ENCODE results near the gene TGFB2.

Gene TGFB2

GRCh38 chr1:218330043-218330623 is 15.0 kb upstream of the TGFB2 start:
- in situ Hi-C loops (cut with HindIII; ENCODE audit: low sequenced_read_pairs): no loop called here

DNA sequence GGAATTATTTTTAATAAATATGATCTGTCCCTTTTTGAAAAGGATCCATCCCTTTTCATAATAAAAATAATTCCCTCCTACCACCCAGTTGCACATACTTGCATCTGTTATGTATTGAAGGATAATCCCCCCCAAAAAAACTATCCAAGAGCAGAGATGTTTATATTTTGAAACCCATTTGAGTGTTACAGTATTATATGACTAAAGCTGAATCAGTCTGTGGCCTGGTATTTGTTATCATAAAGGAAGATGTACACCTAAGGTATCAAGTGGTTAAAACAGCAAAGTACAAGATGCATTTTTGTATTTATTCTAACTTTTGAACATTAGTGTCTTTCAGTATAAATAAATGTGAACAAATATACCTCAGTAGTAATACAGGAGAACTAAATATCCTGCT is 12.7 kb upstream of the TGFB2 start:
- in situ Hi-C loops (cut with HindIII; ENCODE audit: low sequenced_read_pairs): no loop called here

GRCh38 chr1:218336328-218336727 is 8.8 kb upstream of the TGFB2 start:
- in situ Hi-C loops (cut with HindIII; ENCODE audit: low sequenced_read_pairs): no loop called here

DNA sequence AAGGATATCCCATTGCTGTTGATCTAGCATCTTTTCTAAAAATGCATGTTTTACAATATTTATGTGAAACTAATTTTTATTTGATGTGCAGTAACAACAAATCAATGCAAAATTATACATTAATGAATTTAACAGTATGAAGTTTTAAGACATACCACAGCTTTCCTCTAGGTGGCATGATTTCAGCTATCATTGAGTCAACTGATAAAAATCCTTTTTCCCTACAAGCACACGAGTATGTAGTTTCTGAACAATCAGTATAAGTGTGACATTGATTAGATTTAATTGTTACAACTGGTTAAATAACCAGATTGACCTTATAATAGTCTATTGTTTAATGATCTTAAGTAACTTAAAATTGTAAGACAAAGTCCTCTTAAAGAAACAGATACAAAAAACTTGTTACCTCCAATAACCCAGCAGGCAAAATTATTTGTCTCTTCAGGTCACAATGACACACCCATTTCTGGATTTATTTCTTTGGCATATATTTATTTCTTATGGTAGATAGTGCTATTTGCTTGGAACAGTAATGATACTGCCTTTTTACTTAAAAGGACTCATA is 5.8 kb upstream of the TGFB2 start:
- in situ Hi-C loops (cut with HindIII; ENCODE audit: low sequenced_read_pairs): no loop called here

DNA sequence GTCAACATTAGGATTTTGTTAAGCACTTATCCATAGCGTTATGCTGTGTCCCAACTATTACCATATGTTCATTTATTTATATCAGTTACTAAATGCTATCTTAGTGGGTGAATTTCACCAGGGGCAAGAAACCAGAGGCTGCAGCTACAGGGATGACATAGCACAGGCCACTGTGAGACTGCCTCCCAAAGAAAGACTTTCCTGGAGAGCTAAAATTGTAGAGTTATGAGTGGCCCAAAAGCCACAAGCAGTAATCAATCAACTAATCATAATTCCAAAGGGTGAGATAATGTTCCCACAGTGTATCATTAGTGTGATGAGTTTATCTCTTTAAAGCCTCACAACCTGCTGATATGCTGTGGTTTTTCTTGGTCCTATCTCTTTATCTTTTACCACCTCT is 3.8 kb upstream of the TGFB2 start:
- in situ Hi-C loops (cut with HindIII; ENCODE audit: low sequenced_read_pairs): no loop called here

GRCh38 chr1:218342091-218342490 is 3.0 kb upstream of the TGFB2 start:
- in situ Hi-C loops (cut with HindIII; ENCODE audit: low sequenced_read_pairs): no loop called here

DNA sequence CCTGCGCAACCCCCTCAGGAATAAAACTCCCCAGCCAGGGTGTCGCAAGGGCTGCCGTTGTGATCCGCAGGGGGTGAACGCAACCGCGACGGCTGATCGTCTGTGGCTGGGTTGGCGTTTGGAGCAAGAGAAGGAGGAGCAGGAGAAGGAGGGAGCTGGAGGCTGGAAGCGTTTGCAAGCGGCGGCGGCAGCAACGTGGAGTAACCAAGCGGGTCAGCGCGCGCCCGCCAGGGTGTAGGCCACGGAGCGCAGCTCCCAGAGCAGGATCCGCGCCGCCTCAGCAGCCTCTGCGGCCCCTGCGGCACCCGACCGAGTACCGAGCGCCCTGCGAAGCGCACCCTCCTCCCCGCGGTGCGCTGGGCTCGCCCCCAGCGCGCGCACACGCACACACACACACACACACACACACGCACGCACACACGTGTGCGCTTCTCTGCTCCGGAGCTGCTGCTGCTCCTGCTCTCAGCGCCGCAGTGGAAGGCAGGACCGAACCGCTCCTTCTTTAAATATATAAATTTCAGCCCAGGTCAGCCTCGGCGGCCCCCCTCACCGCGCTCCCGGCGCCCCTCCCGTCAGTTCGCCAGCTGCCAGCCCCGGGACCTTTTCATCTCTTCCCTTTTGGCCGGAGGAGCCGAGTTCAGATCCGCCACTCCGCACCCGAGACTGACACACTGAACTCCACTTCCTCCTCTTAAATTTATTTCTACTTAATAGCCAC is 696 bp downstream of the TGFB2 start:
- in situ Hi-C loops (cut with HindIII; ENCODE audit: low sequenced_read_pairs): no loop called here

- in situ Hi-C loops (cut with HindIII; ENCODE audit: low sequenced_read_pairs): no loop called here
Measured at GRCh38 chr1:218346391-218347204, 1.5 kb downstream of the TGFB2 start.

DNA sequence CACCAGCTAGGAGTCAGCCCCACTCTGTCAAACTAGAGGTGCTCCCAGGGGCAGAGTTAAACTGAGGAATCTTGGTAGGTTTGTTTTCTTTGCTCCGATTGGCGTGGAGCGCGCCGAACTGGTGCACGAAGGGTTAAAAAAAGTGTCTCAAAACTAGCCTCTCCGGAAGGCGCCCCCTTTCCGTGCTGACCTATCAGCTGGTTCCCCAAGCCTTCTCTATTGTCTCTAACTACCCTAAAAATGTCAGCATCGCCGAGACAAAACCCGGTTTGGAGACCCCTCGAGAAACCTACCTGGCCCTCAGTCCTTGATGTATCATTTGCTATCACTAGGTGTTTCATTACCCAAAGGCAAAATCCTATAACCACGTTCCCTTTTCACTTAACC is 2.2 kb downstream of the TGFB2 start:
- in situ Hi-C loops (cut with HindIII; ENCODE audit: low sequenced_read_pairs): no loop called here

DNA sequence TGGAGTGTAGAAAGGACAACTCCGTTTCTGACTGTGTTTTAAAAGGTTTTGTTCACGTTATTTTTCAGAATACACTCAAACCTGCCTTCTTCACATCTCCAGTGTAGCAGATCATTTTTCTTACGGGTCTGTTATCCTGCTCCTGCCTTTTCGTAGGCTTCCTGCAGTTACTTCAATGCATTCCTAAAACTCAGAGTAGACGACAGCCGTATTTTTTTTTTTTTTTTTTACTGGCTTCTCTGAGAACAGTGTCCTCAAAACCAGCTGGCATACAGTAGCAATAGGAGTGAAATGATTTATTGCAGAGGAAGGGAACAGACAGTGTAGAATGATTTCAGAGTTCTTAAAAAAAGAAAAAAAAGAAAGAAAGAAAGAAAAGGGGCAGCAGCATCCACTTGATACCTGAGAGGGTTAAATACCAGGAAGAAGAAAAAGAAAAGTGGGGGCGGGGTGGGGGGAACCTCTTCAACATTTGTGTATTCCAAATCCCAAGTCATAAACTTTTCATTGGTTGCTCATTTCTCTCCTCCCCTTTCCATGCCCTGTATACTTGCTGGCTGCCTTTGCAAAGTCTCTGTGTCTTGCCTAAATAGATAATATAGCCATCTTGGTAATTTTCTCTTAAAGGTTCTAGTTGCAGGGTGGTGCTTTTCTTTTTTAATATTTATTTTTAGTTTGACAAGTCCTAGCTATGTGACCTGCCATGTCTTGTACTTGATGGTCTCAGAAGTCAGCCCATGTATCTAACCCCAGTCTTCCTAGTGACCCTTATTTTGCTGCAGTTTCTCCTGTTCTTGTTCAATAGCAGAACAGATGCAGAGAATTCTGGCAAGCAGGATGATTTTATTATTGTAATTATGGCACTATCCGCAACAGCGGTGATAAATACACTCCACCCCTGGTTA is 2.8 kb downstream of the TGFB2 start:
- in situ Hi-C loops (cut with HindIII; ENCODE audit: low sequenced_read_pairs): no loop called here

DNA sequence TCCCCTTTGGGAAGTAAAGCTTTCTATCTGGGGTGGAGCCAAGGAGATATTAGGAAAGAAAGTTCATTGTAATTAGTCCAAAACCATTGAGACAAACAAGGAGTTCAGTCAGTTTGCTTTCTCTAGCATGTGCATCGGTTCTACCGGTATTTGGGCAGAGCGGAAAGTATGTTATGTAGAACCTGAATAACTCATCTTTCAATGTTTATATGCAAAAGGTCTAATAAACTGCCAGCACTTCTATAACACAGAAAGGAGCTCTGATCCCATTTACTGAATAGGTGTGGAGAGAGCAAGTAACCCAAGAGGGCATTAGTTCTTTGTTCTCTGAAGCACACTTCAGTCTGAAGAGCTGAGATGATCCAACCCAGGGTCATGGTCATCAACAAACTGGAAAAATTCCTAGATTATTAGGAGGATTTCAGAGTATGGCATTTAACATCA is 3.5 kb downstream of the TGFB2 start:
- in situ Hi-C loops (cut with HindIII; ENCODE audit: low sequenced_read_pairs): no loop called here

- in situ Hi-C loops (cut with HindIII; ENCODE audit: low sequenced_read_pairs): no loop called here
Measured at GRCh38 chr1:218349348-218350034, 4.4 kb downstream of the TGFB2 start.

DNA sequence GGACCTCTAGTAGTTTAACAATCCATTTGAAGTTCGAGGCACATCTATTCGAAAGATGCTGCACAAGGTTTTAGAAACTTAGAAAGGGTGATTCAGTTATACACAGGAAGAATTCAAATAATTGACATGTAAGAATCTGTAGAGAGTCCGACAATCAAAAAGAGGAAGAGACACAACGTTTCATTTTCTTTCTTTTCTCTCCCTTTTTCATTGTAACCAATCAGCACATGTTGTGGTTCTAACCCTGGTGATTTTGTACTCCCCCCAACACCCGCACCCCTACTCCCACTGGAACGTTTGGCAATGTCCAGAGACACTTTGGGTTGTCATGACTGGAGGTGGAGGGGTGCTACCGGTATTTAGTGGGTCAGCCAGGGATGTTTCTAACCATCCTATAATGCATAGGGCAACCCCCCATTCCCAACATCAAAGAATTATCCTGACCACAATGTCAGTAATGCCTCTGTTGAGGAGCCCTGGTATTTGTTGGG is 4.9 kb downstream of the TGFB2 start:
- in situ Hi-C loops (cut with HindIII; ENCODE audit: low sequenced_read_pairs): no loop called here

DNA sequence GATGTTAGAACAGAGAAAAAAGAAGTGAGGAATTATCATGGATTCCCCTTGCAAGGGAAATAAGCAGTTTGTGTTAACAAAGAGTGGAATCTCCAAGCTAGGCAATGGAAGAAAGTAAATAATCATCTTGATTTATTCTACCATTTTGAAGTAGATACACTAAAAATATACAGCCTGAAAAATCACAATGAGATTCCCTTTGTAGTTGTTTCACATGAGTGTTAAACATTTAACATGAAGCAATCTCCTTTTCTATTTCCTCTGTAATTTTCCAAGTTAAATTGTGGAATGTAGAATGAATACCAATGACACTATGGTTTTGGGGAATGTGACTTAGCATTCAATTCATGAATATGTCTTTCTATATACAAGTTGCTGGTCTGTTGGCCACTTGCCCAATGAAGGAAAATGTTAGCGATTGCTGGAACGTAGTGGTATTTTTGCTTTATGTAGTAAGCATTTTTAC is 5.7 kb downstream of the TGFB2 start:
- in situ Hi-C loops (cut with HindIII; ENCODE audit: low sequenced_read_pairs): no loop called here

- in situ Hi-C loops (cut with HindIII; ENCODE audit: low sequenced_read_pairs): no loop called here
Measured at GRCh38 chr1:218351391-218352074, 6.4 kb downstream of the TGFB2 start.

DNA sequence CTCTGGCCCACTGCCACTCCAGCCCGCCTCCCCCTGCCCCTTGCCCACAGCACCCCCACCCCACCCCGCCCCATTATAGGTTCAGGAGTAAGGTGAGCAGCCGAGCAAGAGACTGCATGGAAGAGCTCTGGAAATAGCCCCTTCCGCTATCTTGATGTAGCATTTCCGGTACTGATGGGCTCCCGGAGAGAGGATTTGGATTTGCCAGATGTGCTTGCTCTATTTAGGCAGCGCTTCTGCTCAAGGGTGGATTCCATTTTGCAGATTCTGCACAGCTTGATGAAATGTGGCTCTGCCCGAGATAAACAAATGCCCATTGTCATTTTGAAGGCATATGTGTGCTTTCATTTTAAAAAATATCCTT is 6.9 kb downstream of the TGFB2 start:
- in situ Hi-C loops (cut with HindIII; ENCODE audit: low sequenced_read_pairs): no loop called here

DNA sequence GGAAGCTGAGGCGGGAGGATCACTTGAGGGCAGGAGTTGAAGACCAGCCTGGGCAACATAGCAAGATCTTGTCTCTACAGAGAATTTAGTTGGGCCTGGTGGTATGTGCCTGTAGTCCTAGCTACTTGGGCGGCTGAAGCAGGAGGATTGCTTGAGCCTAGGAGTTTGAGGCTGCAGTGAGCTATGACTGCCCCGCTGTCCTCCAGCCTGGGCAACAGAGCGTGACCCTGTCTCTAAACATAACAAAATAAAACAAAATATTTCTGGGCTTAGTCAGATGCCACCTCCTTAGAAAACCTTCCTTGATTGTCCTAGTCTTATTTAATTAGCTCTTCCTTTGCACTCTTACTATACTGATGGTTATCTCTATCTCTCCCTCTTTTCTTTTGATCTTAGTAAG is 8.5 kb downstream of the TGFB2 start:
- in situ Hi-C loops (cut with HindIII; ENCODE audit: low sequenced_read_pairs): no loop called here

DNA sequence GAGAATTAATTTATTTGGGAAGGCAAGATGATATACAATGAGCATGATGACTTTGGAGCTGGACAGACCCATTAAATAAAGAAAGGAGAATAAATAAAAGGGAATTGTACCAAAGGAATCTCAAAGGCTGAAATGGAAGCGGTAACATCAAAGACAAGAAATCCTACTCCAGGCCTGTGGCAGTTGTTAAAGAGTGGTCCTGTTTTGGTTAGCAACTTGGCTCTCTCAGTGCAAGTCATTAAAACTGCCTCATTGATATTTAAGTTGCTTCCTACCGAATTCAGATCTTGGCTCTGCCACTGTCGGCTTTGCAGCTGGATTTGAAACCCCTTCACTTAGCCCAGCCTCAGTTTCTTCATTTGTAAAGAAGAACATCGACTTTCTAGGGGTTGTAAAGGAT is 10.1 kb downstream of the TGFB2 start:
- in situ Hi-C loops (cut with HindIII; ENCODE audit: low sequenced_read_pairs): no loop called here

GRCh38 chr1:218357211-218357892 is 12.2 kb downstream of the TGFB2 start:
- in situ Hi-C loops (cut with HindIII; ENCODE audit: low sequenced_read_pairs): no loop called here

All from DLD1 (cell line).